Measurements from ENCODE around the gene FREM3. TPM values are rescaled to one million over a fixed set of nuclear protein-coding genes. Genes with fewer than 3 reads are reported as not detected.

The FREM3 gene
- total and polyA plus RNA-seq, 2 donors from 2014 or later: 0.06 TPM; not detected in 1

DNA sequence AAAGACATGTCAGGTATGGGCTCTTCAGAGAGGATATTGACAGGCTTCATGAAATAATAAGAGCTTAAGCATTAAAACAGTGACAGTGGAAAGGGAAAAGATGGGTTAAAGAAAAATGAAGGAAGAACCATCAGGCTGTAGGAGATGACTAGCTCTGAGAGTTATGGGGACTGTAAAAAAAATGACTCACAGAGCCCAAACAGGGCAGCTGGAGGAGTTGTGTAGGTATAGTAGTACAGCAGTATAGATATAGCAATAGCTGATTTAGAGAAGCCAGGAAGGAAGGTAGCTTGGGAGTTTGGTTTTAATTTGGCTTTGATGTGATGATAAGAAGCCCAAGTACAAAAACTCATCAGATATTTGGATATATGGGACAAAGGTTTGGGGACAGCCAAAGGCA is 66.6 kb downstream of the FREM3 start:
- no peak overlapping the region for H3K27ac ChIP-seq (ENCODE audit: low read depth in 2 of 2, low read length in 2 of 2)
- no peaks in the 10 kb centered on the region for H3K4me1 ChIP-seq (ENCODE audit: control insufficient read depth in 2 of 3, insufficient read depth in 2 of 3, low read depth in 1 of 3, low read length in 3 of 3)
- no peaks in the 10 kb centered on the region for H3K36me3 ChIP-seq (ENCODE audit: control insufficient read depth in 2 of 3, insufficient read depth in 3 of 3, low read length in 3 of 3)
- H3K4me3 ChIP-seq (ENCODE audit: low read length in 3 of 3): no peak overlapping the region
- no peak overlapping the region for H3K9ac ChIP-seq (ENCODE audit: low read length in 3 of 3)
- DNase-seq (no peak), FAIRE-seq (no peak)
- intact Hi-C loops (cut with DNase I): no loop called here
- no peaks in the 10 kb centered on the region for H3K27me3 ChIP-seq (ENCODE audit: control insufficient read depth, insufficient read depth, low read length)
- no peaks in the 10 kb centered on the region for H3K9me3 ChIP-seq (ENCODE audit: control insufficient read depth in 2 of 3, insufficient read depth in 1 of 3, low read length in 3 of 3)
- TF ChIP-seq, protein P1, sequence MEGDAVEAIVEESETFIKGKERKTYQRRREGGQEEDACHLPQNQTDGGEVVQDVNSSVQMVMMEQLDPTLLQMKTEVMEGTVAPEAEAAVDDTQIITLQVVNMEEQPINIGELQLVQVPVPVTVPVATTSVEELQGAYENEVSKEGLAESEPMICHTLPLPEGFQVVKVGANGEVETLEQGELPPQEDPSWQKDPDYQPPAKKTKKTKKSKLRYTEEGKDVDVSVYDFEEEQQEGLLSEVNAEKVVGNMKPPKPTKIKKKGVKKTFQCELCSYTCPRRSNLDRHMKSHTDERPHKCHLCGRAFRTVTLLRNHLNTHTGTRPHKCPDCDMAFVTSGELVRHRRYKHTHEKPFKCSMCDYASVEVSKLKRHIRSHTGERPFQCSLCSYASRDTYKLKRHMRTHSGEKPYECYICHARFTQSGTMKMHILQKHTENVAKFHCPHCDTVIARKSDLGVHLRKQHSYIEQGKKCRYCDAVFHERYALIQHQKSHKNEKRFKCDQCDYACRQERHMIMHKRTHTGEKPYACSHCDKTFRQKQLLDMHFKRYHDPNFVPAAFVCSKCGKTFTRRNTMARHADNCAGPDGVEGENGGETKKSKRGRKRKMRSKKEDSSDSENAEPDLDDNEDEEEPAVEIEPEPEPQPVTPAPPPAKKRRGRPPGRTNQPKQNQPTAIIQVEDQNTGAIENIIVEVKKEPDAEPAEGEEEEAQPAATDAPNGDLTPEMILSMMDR (IDR thresholded peaks at IDR 0.05; ENCODE audit: borderline replicate concordance, extremely low read depth, insufficient read depth): no peak

DNA sequence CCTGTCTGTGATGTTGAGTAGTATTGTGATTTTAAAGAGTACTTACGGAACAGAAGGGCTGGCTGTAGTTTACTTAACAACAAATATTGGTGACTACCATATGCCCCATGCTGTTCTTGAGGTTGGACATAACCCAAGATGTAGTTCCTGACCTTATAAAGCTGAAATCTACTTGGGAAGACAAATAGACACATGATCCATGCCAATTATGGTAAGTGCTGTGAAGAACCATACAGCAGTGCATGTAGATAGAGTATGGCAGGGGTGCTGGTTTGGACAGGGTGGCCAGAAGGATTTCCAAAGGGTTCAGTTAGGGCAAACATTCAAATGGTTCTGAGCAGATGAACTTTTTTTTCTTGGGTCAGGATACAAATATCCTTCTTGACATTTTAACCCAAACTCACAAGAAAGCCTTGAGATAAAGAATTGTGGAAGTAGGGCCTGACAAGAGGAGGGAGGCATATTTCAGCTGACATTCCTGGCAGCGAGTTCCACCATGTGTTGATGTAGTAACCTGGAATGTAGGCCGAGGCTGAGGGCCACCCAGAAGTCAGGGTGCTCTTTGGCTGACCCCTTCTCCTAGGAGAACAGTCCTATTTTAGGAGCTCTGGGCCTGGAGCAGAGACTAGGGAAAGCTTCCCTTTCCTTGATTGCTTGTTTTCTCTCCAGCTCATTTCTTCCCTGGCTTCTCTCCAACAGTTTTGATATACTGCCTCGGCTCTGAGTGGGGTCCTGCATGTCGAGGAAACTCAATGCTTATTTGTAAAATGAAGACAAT is 74.2 kb downstream of the FREM3 start:
- Histone ChIP-seq H3K27me3 (ENCODE audit: control insufficient read depth, insufficient read depth, low read length) (no peaks in the 10 kb centered on the region), H3K4me3 (ENCODE audit: low read length in 3 of 3) (no peak overlapping the region)
- no peak for FAIRE-seq

DNA sequence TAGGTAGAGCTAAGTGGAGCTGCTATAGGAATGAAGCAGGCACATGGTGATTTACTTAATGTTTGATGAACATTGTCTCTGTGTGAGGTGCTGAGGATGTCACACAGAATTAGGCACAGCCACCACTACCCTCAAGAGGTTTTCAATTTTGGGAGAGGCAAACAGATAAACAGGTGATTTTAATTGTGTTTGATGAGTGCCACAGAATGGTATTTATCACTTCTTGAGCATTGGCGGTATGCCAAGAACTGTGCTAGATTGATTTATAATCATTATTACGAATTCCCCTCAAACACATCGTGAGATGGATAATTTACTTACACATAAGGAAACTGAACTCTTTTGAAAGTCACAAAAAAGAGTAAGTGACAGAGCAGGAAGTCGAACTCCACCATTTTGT is 74.8 kb downstream of the FREM3 start:
- TF ChIP-seq, protein P1 (IDR thresholded peaks at IDR 0.05; ENCODE audit: borderline replicate concordance, extremely low read depth, insufficient read depth): no peak
- no peaks in the 10 kb centered on the region for H3K9me3 ChIP-seq (ENCODE audit: control insufficient read depth in 2 of 3, insufficient read depth in 1 of 3, low read length in 3 of 3)

More for the DNA sequence above, 74.2 kb downstream of the FREM3 start:
- TF ChIP-seq, protein P1 (IDR thresholded peaks at IDR 0.05; ENCODE audit: borderline replicate concordance, extremely low read depth, insufficient read depth): no peak
- peak; percentile 60 to 96 (median 85) for DNase-seq
- Histone ChIP-seq H3K9me3 (ENCODE audit: control insufficient read depth in 2 of 3, insufficient read depth in 1 of 3, low read length in 3 of 3) (no peaks in the 10 kb centered on the region), H3K9ac (ENCODE audit: low read length in 3 of 3) (no peak overlapping the region), H3K36me3 (ENCODE audit: control insufficient read depth in 2 of 3, insufficient read depth in 3 of 3, low read length in 3 of 3) (no peaks in the 10 kb centered on the region), H3K27ac (ENCODE audit: low read depth in 2 of 2, low read length in 2 of 2) (no peak overlapping the region), H3K4me1 (ENCODE audit: control insufficient read depth in 2 of 3, insufficient read depth in 2 of 3, low read depth in 1 of 3, low read length in 3 of 3) (no peaks in the 10 kb centered on the region)
- intact Hi-C loops (cut with DNase I): no loop called here

More for the DNA sequence above, 74.8 kb downstream of the FREM3 start:
- H3K4me3 ChIP-seq (ENCODE audit: low read length in 3 of 3): no peak overlapping the region
- intact Hi-C loops (cut with DNase I): no loop called here
- DNase-seq (peak in 1 of 5 donors; percentile 44), FAIRE-seq (no peak)
- H3K27ac ChIP-seq (ENCODE audit: low read depth in 2 of 2, low read length in 2 of 2): no peak overlapping the region
- H3K4me1 ChIP-seq (ENCODE audit: control insufficient read depth in 2 of 3, insufficient read depth in 2 of 3, low read depth in 1 of 3, low read length in 3 of 3): no peaks in the 10 kb centered on the region
- H3K9ac ChIP-seq (ENCODE audit: low read length in 3 of 3): no peak overlapping the region
- H3K36me3 ChIP-seq (ENCODE audit: control insufficient read depth in 2 of 3, insufficient read depth in 3 of 3, low read length in 3 of 3): no peaks in the 10 kb centered on the region
- H3K27me3 ChIP-seq (ENCODE audit: control insufficient read depth, insufficient read depth, low read length): no peaks in the 10 kb centered on the region
